Small intestine (tissue), 7 donors: ENCODE data around the gene LDB2. TPM values are rescaled to one million over a fixed set of nuclear protein-coding genes. Genes with fewer than 3 reads are reported as not detected.
"Not testable (repeated sequence)": the region's sequence is repeated elsewhere in the genome, so short reads cannot be mapped to it uniquely, and the experiment has no call there.

Experiments used
- DNase-seq, 2 donors: peaks; one replicate each; pipeline versions ENCODE4 v3.0.0 to v3.0.0-alpha.2; 2013
- FAIRE-seq: peaks from 2 replicates; lab custom pipeline; 2012; peaks lifted over from hg19 to GRCh38; lab: Jason Lieb, UNC
- H3K27ac ChIP-seq, 3 donors: one replicate each; pipeline ENCODE4 v1.5.1; 2013; ENCODE audit warnings: low read length in 2 of 3, mild to moderate bottlenecking in 2 of 3, control low read depth in 1 of 3, inconsistent platforms in 1 of 3, low read depth in 1 of 3, moderate library complexity in 1 of 3
- H3K27me3 ChIP-seq, 3 donors: one replicate each; pipeline ENCODE4 v1.6.1; 2013; ENCODE audit warnings: low read length in 3 of 3, inconsistent platforms in 1 of 3; ENCODE audit not compliant: control insufficient read depth in 3 of 3, insufficient read depth in 3 of 3
- H3K36me3 ChIP-seq, 3 donors: one replicate each; pipeline ENCODE4 v1.6.1; 2013; ENCODE audit warnings: low read length in 3 of 3, inconsistent platforms in 1 of 3, low read depth in 1 of 3, mild to moderate bottlenecking in 1 of 3, moderate library complexity in 1 of 3; ENCODE audit not compliant: control insufficient read depth in 3 of 3, insufficient read depth in 2 of 3
- H3K4me1 ChIP-seq, 3 donors: one replicate each; pipeline ENCODE4 v1.6.1; 2013; ENCODE audit warnings: low read length in 2 of 3, inconsistent platforms in 1 of 3, low read depth in 1 of 3, mild to moderate bottlenecking in 1 of 3, moderate library complexity in 1 of 3; ENCODE audit not compliant: control insufficient read depth in 3 of 3, insufficient read depth in 2 of 3
- H3K4me3 ChIP-seq, 3 donors: one replicate each; pipeline ENCODE4 v1.5.1; 2013; ENCODE audit warnings: low read length in 3 of 3, control low read depth in 1 of 3, inconsistent platforms in 1 of 3, low read depth in 1 of 3, mild to moderate bottlenecking in 1 of 3, moderate library complexity in 1 of 3
- H3K9me3 ChIP-seq, 2 donors: one replicate each; pipeline ENCODE4 v1.6.1; 2013; ENCODE audit warnings: low read depth in 1 of 2, low read length in 1 of 2; ENCODE audit not compliant: control insufficient read depth in 2 of 2, insufficient read depth in 1 of 2
- WGBS, 3 donors: extraction: QIAGEN DNeasy Blood & Tissue Kit; methylation state at CpG; one replicate each; pipeline ENCODE4 v1.1.7; 2013; 5-methylcytosine and 5-hydroxymethylcytosine counted together
- polyA plus RNA-seq, 4 donors: library from polyadenylated mRNA; stranded (reverse) in 3 of 4; unstranded in 1 of 4; fragments of 200-250 nt in 3 of 4; fragments of 120-200 nt in 1 of 4; gene quantifications; one replicate each; pipeline versions ENCODE4 v1.2.1 to v1.2.3, GENCODE V29; 2013
- donor health status: healthy with polysubstance abuse.
- donor health status: control.
- donor health status: control.
- donor health status: Bipolar disorder and iron deficiency.
- donor health status: healthy.

The LDB2 gene
- polyA plus RNA-seq, 4 donors, result 1.1 to 19.2 (median 6.6) TPM

- Histone ChIP-seq H3K4me3 (no peak overlapping the region), H3K27ac (no peak overlapping the region), H3K9me3 (no peaks in the 10 kb centered on the region), H3K36me3 (no peaks in the 10 kb centered on the region), H3K27me3 (no peaks in the 10 kb centered on the region), H3K4me1 (no peaks in the 10 kb centered on the region)
- DNase-seq, result no peak
- no peak for FAIRE-seq
- WGBS, 3 donors, result 38 to 68% (median 51%) methylated on average over 4 of the region's 4 CpGs
Observed at GRCh38 chr4:16636912-16637630, 261.4 kb downstream of the LDB2 start.

- H3K27ac ChIP-seq, result no peak overlapping the region
- FAIRE-seq, result no peak
- WGBS, 3 donors, result 58 to 65% (median 58%) methylated on average over 2 of the region's 2 CpGs
Observed at GRCh38 chr4:16636304-16636703, 262.1 kb downstream of the LDB2 start.

GRCh38 chr4:16629274-16629673, 269.2 kb downstream of the LDB2 start:
- not testable (repeated sequence) for FAIRE-seq, H3K27me3 ChIP-seq, H3K9me3 ChIP-seq, H3K4me1 ChIP-seq, H3K4me3 ChIP-seq, DNase-seq, H3K27ac ChIP-seq, H3K36me3 ChIP-seq
- WGBS, 3 donors, result 63 to 84% (median 75%) methylated on average over 2 of the region's 2 CpGs

More at GRCh38 chr4:16636304-16636703, 262.1 kb downstream of the LDB2 start:
- no peak overlapping the region for H3K4me3 ChIP-seq
- no peaks in the 10 kb centered on the region for H3K9me3 ChIP-seq
- no peaks in the 10 kb centered on the region for H3K36me3 ChIP-seq
- no peaks in the 10 kb centered on the region for H3K4me1 ChIP-seq
- no peak for DNase-seq
- H3K27me3 ChIP-seq, result no peaks in the 10 kb centered on the region

- H3K4me1 ChIP-seq, H3K4me3 ChIP-seq, H3K27me3 ChIP-seq, H3K36me3 ChIP-seq, FAIRE-seq, H3K27ac ChIP-seq, H3K9me3 ChIP-seq, DNase-seq: not testable (repeated sequence)
- 82 to 92% (median 89%) methylated on average over 4 of the region's 4 CpGs for WGBS, 3 donors
Observed at GRCh38 chr4:16628835-16629234, 269.6 kb downstream of the LDB2 start.

GRCh38 chr4:16627999-16628398, 270.4 kb downstream of the LDB2 start:
- no peak overlapping the region for H3K4me3 ChIP-seq
- DNase-seq (no peak), FAIRE-seq (no peak)
- H3K27me3 ChIP-seq, result no peaks in the 10 kb centered on the region
- no peaks in the 10 kb centered on the region for H3K4me1 ChIP-seq
- WGBS, 3 donors, result 63 to 87% (median 78%) methylated on average over 6 of the region's 6 CpGs
- peaks cover 0 to 2% of the 10 kb centered on the region in 2 donors for H3K9me3 ChIP-seq
- H3K27ac ChIP-seq, result no peak overlapping the region
- H3K36me3 ChIP-seq, result no peaks in the 10 kb centered on the region

- DNase-seq, result no peak
- no peak for FAIRE-seq
- Histone ChIP-seq H3K4me3 (no peak overlapping the region), H3K9me3 (peaks cover 0 to 2% of the 10 kb centered on the region in 2 donors), H3K4me1 (no peaks in the 10 kb centered on the region), H3K36me3 (no peaks in the 10 kb centered on the region), H3K27me3 (no peaks in the 10 kb centered on the region), H3K27ac (no peak overlapping the region)
- 54 to 69% (median 66%) methylated on average over 5 of the region's 5 CpGs for WGBS, 3 donors
Observed at GRCh38 chr4:16626945-16627344, 271.5 kb downstream of the LDB2 start.

- Histone ChIP-seq H3K27ac (no peak overlapping the region), H3K4me1 (no peaks in the 10 kb centered on the region), H3K36me3 (no peaks in the 10 kb centered on the region), H3K9me3 (no peaks in the 10 kb centered on the region), H3K27me3 (no peaks in the 10 kb centered on the region), H3K4me3 (no peak overlapping the region)
- no peak for FAIRE-seq
- WGBS, 3 donors, result 29 to 37% (median 29%) methylated on average over 1 of the region's 1 CpG
- DNase-seq, result no peak
Observed at GRCh38 chr4:16622826-16623225, 275.6 kb downstream of the LDB2 start.

GRCh38 chr4:16617435-16617834, 281.0 kb downstream of the LDB2 start:
- FAIRE-seq (no peak), DNase-seq (no peak)
- Histone ChIP-seq H3K27me3 (no peaks in the 10 kb centered on the region), H3K36me3 (no peaks in the 10 kb centered on the region), H3K4me1 (no peaks in the 10 kb centered on the region), H3K9me3 (no peaks in the 10 kb centered on the region), H3K4me3 (no peak overlapping the region), H3K27ac (no peak overlapping the region)
- 58 to 80% (median 72%) methylated on average over 5 of the region's 5 CpGs for WGBS, 3 donors

GRCh38 chr4:16617011-16617410, 281.4 kb downstream of the LDB2 start:
- H3K27ac ChIP-seq, result no peak overlapping the region
- no peak for FAIRE-seq
- no peak for DNase-seq
- 51 to 68% (median 55%) methylated on average over 6 of the region's 6 CpGs for WGBS, 3 donors
- H3K4me1 ChIP-seq, result no peaks in the 10 kb centered on the region
- no peaks in the 10 kb centered on the region for H3K27me3 ChIP-seq
- H3K9me3 ChIP-seq, result no peaks in the 10 kb centered on the region
- no peaks in the 10 kb centered on the region for H3K36me3 ChIP-seq
- H3K4me3 ChIP-seq, result no peak overlapping the region
